Cortex of kidney (tissue), 1 donor: Measurements from ENCODE around the gene CHD6.

ENCODE experiments used
- DNase-seq: peaks from one replicate; lab custom pipeline; 2025; lab: John Stamatoyannopoulos, UW

CHD6 gene

DNA sequence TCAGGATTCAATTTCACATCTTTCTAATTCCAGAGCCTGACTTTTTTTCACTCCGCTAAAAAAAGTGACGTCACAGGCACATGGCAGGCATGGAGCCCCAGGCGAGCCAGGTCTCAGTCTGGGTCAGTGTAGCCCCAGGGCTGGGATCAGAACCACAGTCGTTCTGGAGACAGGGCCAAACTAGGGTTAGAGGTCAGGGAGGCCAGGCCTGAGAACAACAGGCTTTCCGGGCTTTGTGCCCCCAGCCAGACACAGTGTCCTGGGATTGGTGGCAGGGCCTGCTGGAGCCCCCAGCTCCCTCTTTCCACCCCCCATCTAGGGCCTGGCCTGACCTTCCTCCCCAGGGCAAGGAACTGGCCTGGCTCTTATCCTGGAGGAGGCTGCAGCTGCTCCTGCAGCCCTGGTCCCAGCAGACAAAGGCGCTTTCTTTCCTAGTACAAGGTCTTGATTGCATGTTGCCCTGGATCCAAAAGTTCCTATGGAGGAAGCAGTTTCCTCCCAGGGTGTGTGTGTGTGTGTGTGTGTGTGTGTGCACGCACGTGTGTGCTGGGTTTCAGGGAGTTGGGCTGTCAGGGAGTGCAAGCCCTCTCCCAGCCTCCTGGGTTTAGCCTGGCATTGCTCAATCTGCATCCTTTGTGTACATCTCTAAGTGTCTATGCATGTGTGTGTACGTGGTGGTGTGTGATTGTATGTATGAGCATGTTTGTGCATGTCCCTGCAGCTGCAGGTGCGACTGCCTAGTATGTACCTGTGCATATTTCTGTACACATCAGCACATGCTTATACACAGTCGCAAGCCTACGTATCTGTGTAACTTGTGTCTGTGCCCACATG lies 225.1 kb downstream of the CHD6 start:
- DNase-seq: no peak

DNA sequence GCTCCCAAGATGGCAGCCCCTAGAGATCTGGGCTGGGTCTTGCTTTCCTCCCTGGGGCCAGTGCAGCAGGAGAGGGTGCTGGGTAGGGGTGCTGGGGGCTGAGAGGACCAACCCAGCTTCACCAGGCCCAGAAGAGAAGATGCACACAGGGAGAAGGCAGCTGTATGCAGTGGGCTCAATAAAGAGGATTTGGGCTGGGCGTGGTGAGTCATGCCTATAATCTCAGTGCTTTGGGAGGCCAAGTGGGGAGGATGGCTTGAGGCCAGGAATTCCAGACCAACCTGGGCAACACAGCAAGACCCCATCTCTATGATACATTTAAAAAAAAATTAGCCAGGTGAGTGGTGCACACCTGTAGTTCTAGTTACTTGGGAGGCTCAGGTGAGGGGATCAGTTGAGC lies 225.9 kb downstream of the CHD6 start:
- no peak for DNase-seq

DNA sequence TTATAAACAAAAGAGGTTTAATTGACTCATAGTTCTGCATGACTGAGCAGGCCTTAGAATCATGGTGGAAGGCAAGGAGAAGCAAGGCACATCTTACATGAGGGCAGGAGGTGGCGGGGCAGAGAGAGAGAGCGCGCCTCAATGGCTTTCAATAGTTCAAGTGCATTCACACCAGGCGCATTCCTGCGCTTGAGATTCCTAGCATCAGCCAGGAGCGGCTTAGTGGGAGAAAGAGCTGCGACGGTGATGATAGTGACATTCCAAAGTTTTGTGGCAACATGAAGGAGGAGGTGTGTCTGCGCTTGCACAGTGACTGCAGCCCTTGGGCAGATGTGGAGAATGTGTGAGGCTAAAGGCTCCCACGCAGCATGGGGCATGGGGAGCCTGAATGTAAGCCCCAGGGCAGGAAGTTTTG lies 226.6 kb downstream of the CHD6 start:
- no peak for DNase-seq

DNA sequence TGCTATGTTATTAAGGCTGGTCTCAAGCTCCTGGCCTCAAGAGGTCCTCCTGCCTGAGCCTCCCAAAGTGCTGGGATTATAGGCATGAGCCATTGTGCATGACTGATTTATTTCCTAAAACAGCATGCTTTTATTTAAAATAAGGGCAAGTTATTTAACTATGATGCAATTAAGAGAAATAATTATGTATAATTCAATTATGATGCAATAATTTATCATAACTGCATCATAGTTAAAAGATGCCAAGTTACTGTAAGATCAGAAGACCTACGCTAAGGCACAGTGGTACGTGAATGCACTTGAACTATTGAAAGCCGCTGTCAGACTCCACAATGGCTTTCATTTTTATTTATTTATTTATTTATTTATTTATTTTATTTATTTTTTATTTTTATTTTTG lies 227.3 kb downstream of the CHD6 start:
- DNase-seq: no peak

DNA sequence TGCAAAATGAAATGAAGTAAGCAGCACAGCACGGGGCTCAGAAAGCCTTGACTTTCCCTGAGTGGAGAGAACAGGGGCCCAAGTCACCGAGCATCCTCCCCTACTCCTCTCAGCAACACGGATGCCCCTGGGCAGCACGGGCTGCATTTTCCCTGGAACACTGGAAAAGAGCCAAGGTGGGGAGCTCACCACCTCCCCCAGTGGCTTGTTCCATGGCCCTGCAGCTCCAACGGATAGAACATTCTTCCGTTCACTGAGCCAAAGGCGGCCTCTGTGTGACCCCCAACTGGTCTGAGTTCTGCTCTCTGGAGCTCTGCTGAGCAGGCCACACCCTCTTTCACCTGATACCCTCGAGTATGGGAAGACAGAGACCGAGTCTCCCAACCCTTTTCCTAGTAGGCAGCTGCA lies 230.7 kb downstream of the CHD6 start:
- DNase-seq: no peak

DNA sequence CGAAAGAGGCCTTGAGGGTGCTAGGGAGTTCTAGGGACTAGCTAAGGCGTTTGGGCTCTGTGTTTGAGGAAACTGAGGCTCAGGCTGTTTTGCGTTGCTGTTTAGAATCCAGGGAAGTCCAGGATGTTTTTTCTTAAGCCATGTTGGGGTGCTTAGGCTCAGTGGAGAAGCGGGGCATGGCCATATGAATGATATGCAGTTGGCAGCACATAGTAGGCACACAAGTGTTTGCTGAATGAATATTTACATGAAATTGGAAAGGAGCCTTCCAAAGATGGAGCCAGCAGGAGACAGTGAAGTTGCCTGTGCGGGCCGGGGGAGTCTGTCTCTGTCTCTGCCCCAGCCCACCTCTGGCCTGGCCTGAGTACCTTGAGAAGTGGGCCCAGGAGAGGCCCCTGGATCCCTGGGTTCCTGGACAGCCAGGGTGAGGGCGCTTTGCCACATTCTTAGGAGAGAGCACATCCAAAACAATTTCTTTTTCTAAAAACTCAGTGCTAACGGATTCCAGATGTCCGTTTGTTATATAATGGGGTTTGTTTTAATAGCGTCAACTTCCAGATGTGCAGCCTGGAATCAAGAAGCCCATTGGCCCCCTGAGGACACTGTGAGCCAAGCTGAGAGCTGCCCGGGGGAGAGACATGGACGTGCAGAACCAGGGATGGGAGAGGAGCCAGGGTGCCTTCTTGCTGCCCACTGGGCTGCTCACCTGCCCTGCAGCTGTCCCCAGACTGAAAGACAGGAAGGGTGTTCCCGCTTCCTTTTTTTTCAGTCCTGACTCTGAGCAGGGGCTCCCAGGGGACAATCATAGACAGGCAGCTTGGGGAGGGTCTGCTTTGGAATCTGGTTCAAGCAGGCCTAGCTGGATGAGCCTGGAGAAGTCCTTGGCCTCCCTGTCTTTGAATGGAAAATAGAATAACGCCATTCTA lies 231.4 kb downstream of the CHD6 start:
- no peak for DNase-seq

DNA sequence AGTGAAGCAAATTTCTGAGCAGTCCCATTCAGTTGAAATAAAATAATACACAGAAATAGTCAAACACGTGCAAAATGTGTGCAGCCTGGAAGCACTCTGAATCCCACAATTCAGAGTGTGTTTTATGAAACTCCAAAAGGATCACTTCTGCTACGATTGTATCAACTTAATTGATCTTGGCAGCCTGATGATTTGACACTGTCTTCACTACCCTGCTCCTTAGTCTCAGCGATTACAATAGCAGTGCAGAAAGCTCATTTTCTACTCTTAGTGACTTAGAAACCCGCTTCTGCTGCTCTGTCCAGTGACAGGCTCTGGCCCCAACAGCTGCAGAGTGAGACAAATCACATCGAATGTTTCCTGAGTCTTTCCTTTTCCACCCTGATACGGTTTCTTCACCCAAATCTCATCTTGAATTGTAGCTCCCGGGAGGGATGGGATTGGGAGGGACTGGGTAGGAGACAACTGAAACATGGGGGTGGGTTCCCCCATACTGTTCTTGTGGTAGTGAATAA lies 235.3 kb downstream of the CHD6 start:
- no peak for DNase-seq

DNA sequence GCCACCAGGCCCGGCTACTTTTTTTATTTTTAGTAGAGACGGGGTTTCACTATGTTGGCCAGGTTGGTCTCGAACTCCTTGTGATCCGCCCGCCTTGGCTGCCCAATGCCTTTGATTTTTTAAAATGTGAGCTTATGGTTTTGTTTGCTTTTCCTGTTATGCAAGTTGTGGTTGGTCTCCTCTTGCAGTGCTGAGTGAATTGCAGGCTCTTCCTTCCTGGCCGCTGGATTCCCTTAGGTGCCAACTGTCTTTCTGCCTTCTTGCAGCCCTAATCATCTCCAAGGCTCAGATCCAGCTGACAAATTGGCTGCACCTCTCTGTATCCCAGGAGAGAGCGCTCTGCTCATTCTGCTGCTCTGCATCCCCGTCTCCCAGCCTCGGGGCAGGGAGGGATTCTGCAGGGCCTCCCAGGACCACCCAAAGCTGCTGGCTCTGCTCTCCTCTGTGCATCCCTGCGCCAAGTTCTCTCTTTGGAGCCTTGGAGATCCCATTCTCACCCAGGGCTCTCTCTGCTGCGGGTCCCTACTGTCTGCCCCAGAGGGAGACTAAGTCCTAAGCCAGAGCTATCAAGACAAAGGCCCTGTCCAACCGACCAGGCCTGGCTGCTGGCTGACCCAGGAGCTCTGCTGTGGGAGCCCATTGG lies 237.5 kb downstream of the CHD6 start:
- DNase-seq: no peak

DNA sequence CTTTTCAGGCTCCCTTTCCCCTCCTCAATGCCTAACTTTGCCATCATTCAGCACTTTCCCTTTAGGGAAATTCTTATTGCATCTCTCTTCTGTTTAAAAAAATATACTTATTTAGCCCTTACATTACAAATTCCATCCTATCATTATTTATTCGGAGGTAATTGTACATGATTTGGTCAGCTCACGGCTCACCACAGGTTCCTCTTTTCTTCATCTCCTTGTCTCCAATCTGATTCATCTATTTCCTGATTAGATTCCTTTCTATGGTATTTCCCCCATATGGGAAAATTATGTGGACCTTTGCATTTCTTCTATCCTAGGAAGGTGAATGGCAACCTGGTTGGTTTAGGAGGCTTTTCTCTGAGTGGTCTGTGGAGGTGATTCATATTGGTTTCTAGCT lies 238.6 kb downstream of the CHD6 start:
- DNase-seq: no peak

DNA sequence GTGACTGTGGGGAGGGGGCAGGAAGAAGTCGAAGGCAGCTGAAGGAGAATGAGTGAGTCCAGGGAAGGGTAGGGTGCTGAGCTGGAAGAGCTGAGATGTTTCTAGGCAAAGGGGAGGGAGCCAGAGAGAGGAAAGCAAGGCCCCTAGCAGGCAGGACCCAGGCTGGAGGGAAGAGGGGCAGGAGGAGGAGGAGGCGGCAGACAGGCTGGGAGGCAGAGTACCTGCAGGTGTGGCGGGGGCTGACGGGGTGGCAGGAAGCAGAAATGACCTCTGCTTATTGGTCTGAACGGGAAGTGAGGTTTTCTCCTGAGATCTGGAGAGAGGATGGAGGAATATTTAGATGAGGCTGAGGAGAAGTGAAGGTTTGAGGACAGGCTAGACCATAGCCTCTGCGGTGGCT lies 240.9 kb downstream of the CHD6 start:
- no peak for DNase-seq

DNA sequence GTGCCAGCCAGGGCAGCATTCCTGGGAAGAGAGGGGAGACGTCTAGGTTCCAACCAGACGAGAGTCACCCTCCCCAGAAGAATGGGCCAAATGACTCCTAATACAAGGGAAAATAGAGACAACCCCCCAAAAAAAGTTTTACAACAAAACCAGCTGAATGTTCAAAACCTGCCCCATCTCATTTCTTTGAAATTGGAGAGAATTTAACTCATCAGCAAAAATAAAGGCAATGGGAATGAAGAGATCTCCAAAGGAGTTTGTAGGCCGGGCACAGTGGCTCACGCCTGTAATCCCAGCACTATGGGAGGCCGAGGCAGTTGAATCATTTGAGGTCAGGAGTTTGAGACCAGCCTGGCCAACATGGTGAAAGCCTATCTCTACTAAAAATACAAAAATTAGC lies 241.8 kb downstream of the CHD6 start:
- no peak for DNase-seq

DNA sequence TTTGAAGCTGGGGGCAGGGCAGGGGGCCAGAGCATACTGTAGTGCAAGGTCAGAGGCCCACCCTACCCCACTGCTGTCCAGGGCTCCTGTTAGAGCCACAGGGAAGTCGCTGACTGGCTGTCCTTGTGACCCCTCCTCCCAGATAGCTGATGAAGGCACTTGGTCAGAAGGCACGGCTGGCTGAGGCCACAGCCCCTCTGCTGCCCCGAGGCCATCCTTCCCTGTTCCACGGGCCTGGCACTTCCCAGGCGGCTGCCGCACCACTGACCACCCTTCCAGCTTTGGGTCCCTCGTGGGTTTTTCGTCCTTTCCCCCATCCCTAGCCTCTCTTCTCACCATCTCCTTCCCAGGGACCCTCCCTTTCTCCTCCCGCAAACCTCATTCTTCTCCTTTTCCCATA lies 242.3 kb downstream of the CHD6 start:
- no peak for DNase-seq

DNA sequence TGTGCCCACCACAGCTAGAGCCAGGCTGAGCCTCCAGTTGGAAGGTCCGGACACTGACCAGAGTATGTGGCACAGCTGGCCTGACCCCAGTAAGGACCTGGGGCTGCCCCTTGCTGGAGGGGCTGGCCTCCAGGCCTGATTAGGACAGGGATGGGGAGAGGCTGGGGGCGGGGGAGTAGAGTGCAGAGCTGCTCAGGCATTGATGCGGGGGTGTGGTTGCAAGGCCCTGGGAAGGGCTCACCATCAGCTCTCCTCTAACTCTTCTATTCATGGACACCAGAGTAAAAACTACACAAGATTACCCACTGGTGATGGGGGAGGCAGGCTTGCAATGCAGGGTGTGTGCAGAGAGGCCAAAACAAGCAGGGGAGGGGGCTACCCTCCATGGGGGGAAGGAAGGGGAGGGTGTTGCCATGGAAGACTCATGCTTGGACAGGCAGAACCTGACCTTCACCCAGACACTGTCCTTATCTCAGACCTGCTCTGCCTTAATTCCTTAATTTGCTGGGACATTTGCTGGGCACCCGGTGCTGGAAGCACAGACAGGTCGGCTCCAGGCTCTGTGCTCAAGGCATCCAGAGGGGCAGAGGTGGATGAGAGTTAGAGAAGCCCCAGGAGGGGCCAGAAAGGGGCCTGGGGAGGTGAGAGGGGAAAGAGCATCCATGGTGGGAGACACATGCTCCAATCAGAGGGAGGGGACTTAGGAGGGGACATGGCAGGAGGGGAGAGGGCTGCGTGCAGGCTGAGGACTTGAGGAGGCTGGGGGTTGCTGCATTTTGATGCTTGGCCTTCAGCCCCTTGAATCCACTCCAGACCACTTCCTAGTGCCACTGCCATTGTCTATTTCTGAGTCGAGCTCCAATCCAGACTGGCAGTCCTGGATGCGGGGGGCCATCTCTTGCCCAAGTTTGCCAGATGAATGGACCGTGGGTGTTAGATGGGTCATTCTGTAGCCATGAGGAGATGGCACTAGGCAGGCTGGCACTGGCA lies 244.0 kb downstream of the CHD6 start:
- no peak for DNase-seq

DNA sequence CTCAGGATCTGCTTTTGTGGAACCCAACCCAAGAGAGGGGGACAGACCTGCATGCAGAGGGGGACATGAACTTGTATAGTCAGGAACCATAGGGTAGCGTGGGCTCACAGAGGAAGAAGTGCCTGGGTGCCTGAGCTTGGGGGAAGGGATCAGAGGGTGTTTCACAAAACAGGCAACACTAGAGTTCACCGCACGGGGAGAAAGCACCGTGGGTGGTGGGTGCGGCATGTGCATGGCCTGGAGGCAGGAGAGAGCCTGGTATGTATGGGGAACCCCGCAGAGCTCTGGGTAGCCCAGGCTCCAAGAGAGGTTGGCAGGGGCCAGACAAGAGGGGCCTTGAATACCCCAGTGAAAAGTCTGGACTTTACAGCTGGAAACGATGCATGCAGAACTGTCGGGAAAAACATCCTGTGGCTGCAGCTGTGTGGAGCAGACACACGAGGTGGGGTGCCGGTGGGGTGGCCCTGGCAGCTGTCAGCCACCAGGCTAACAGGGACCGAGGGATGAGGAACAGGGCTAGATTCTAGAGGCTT lies 244.9 kb downstream of the CHD6 start:
- DNase-seq: no peak

DNA sequence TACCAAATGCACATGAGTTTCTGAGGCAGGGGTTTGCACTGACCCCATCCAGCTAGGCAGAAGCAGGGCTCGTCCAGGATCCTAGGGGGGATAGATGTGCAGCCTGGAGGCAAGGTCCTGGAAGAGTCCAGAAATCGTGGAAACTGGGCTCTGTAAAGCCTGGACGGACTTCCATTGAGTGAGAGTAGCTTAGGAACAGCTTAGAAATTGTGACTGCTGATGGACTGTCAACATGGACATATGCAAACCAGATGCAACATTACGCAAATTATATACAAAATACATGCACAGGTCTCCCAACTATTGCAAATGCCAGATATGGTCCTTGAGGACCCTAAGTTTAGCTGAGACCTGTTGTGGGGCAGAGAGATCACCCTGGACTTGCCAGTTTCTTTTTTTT lies 246.8 kb downstream of the CHD6 start:
- no peak for DNase-seq

DNA sequence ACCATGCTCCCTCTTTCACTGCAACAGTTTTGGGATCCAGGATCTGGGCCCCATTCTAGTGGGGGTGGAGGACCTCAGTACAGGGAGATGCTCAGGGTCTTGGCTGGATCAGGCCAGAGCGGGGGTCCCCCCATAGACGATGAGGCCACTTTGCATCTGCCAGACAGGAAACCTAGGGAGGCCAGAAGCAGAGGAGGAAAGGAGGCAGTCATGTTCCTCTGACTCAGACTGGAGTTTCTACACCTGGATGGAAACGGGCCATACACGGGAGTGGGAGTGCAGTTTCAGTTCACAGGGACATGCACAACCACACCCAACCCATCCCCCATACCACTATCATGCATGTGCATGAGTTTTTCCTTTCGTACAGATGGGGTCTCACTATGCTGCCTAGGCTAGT lies 248.0 kb downstream of the CHD6 start:
- DNase-seq: no peak

DNA sequence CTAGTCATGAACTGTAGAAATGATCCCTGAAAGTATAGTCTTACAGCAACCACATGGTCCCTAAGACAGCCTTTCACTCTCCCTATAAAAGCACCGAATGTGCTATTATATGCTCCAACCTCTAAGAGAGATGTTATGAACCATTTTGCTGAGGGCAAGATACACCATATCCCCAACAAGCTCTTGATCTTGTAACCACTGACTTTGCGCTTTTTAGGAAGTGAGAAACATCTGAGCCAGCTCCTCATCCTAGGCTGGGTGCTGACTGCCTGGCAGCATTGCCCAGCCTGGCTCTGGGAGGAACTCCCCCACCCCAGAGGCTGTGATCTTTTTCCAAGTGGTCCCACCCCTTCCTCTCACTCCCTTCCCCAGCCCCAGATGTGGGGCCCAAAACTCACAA lies 248.5 kb downstream of the CHD6 start:
- no peak for DNase-seq

DNA sequence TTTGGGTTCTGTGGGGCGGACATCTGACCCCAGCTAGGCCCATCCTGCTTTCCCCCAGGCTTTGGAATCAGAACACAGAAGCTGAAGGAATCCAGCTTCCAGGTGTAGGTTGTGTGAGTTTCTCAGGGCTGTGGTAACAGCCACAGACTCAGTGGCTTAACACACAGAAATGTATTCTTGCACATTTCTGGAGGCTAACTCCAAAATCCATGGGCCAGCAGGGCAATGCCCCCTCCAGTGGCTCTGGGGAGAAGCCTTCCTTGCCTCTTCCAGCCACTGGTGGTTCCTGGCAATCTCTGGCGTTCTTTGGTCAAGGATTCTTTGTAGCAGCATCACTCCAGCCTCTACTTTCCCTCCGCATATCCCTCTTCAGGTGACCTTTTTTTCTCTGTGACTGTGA lies 250.2 kb downstream of the CHD6 start:
- DNase-seq: no peak

DNA sequence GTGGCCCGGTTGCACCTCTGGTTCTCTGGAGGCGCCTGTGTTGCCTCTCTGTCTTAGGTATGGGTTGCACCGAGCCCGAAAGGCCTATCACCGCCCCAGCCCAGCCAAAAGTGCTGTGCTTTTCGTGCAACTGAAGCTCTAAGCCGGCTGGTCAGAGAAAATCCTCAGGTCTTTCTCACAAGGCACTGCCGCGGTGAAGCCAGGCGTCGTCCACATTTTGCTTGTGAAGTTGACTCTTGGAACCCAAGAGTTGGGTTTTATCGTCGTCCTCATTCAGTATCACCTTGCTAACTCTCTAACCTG lies 250.8 kb downstream of the CHD6 start:
- no peak for DNase-seq

DNA sequence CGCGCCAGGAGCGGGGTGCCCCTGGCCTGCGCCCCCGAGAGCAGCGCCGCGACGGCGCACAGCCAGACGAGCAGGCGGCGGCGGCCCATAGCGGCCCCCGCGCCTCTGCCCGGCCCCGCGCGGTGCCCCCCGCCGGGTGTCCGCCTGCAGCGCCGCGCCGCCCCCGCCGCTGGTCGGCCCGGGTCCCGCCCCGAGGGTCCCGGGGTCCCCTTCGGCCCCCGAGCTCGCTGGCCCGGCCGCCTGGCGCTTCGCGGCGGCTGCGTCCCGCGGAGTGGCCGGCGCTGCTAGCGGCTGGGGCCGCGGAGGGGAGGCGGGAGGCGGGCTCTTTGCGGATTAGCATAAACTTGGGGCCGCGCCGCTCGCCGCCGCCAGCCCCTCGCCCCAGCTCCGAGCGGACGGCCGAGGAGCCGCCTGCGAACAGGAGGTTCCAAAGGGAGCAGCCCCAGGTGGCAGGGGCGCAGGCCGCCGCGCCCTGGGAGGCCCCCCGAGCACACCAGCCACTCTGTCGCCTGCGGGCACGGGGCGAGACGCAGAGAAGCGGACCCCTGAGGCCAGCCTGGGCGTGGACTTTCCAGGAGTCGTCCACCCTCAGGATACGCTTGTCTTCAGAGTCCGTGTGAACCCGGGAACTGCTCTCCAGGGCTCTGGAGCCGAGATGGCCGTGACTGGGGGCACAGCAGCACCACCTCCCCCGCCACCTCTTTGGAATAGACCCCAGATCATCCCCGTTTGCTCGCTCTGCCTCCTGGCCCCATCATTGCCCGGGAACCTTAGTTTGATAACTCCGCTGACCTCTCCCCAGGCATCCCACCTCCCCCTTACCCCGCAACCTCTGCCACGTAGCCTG lies 251.4 kb downstream of the CHD6 start, which contains the start of gene EMILIN3:
Gene EMILIN3, minus strand, starts transcription at position 273 of the 847 bp plus-strand sequence. Its CDS starts 184 bp downstream, at position 89.
- no peak for DNase-seq
